ENCODE data around the gene ADAMTSL2. TPM values are rescaled to one million over a fixed set of nuclear protein-coding genes. Genes with fewer than 3 reads are reported as not detected.

The ADAMTSL2 gene
- total RNA-seq, 3 donors from 2014 or later, result 1.3 to 2.7 (median 1.5) TPM

GRCh38 chr9:133615186-133615585 lies 80.7 kb downstream of the ADAMTSL2 start:
- DNase-seq, result no peak
- no peak overlapping the region for H3K4me3 ChIP-seq
- H3K4me1 ChIP-seq (ENCODE audit: low read depth), result no peaks in the 10 kb centered on the region
- intact Hi-C loops (cut with DNase I, micrococcal nuclease), result no loop called here
- H3K9me3 ChIP-seq, result no peaks in the 10 kb centered on the region
- no peak for TF ChIP-seq CTCF (IDR thresholded peaks at IDR 0.05)
- no peaks in the 10 kb centered on the region for H3K36me3 ChIP-seq (ENCODE audit: low read depth)
- no peak for ATAC-seq

- DNase-seq (no peak), ATAC-seq (no peak)
- no peak overlapping the region for H3K4me3 ChIP-seq
- no peaks in the 10 kb centered on the region for H3K36me3 ChIP-seq (ENCODE audit: low read depth)
- no peaks in the 10 kb centered on the region for H3K9me3 ChIP-seq
- no peaks in the 10 kb centered on the region for H3K4me1 ChIP-seq (ENCODE audit: low read depth)
- TF ChIP-seq CTCF (IDR thresholded peaks at IDR 0.05), result no peak
- intact Hi-C loops (cut with DNase I, micrococcal nuclease), result no loop called here
Observed at GRCh38 chr9:133615606-133616188, 81.2 kb downstream of the ADAMTSL2 start.

- intact Hi-C loops (cut with DNase I, micrococcal nuclease), result no loop called here
- TF ChIP-seq CTCF (IDR thresholded peaks at IDR 0.05), result no peak
- Histone ChIP-seq H3K4me3 (no peak overlapping the region), H3K36me3 (ENCODE audit: low read depth) (no peaks in the 10 kb centered on the region), H3K4me1 (ENCODE audit: low read depth) (no peaks in the 10 kb centered on the region), H3K9me3 (no peaks in the 10 kb centered on the region)
- ATAC-seq, result no peak
- DNase-seq, result no peak
Observed at GRCh38 chr9:133616643-133617405, 82.3 kb downstream of the ADAMTSL2 start.

GRCh38 chr9:133618726-133619125 lies 84.2 kb downstream of the ADAMTSL2 start:
- no peak for TF ChIP-seq CTCF (IDR thresholded peaks at IDR 0.05)
- no peak overlapping the region for H3K4me3 ChIP-seq
- no peaks in the 10 kb centered on the region for H3K9me3 ChIP-seq
- ATAC-seq (no peak), DNase-seq (no peak)
- intact Hi-C loops (cut with DNase I, micrococcal nuclease), result no loop called here
- H3K36me3 ChIP-seq (ENCODE audit: low read depth), result no peaks in the 10 kb centered on the region
- H3K4me1 ChIP-seq (ENCODE audit: low read depth), result no peaks in the 10 kb centered on the region

- TF ChIP-seq CTCF (IDR thresholded peaks at IDR 0.05), result no peak
- ATAC-seq, result peak; percentile 42
- intact Hi-C loops (cut with DNase I, micrococcal nuclease), result no loop called here
- Histone ChIP-seq H3K9me3 (no peaks in the 10 kb centered on the region), H3K4me1 (ENCODE audit: low read depth) (no peaks in the 10 kb centered on the region), H3K36me3 (ENCODE audit: low read depth) (no peaks in the 10 kb centered on the region), H3K4me3 (no peak overlapping the region)
- DNase-seq, result peak in 2 of 3 donors; percentile 38 to 46
Observed at GRCh38 chr9:133619791-133620190, 85.3 kb downstream of the ADAMTSL2 start.
